Measurements from ENCODE around the gene MPPE1.

- TF ChIP-seq POLR2A (IDR thresholded peaks at IDR 0.05) (no peak), CTCF (IDR thresholded peaks at IDR 0.05) (no peak), EP300 (IDR thresholded peaks at IDR 0.05; ENCODE audit: low read depth) (no peak)
These were observed 9.1 kb downstream of the MPPE1 start for GRCh38 chr18:11899063-11899462.
